Liver (tissue), 9 donors: ENCODE data around the gene RNF13. TPM values are rescaled to one million over a fixed set of nuclear protein-coding genes. Genes with fewer than 3 reads are reported as not detected.
"Not testable (repeated sequence)": the region's sequence is repeated elsewhere in the genome, so short reads cannot be mapped to it uniquely, and the experiment has no call there.

Experiments
- DNase-seq: peaks from one replicate; pipeline ENCODE4 v3.0.0-alpha.2; 2017; ENCODE audit warnings: low spot score
- H3K27ac ChIP-seq, 2 donors: one replicate each; pipeline ENCODE4 v1.7.0; 2013; ENCODE audit warnings: inconsistent platforms in 2 of 2, low read length in 2 of 2, control low read depth in 1 of 2, low read depth in 1 of 2, mild to moderate bottlenecking in 1 of 2
- H3K27me3 ChIP-seq, 4 donors: one replicate each; pipeline versions ENCODE4 v1.6.1 to v1.7.0; 2013; ENCODE audit warnings: low read length in 3 of 4, inconsistent platforms in 1 of 4, mild to moderate bottlenecking in 1 of 4, moderate library complexity in 1 of 4; ENCODE audit not compliant: control insufficient read depth in 4 of 4, insufficient read depth in 4 of 4
- H3K36me3 ChIP-seq, 4 donors: one replicate each; pipeline versions ENCODE4 v1.6.1 to v1.7.0; 2013; ENCODE audit warnings: low read length in 3 of 4, mild to moderate bottlenecking in 3 of 4, low read depth in 1 of 4, moderate library complexity in 1 of 4; ENCODE audit not compliant: control insufficient read depth in 4 of 4, insufficient read depth in 3 of 4
- H3K4me1 ChIP-seq, 4 donors: one replicate each; pipeline versions ENCODE4 v1.6.1 to v1.7.0; 2013; ENCODE audit warnings: low read length in 3 of 4, mild to moderate bottlenecking in 3 of 4, moderate library complexity in 1 of 4; ENCODE audit not compliant: control insufficient read depth in 4 of 4, insufficient read depth in 4 of 4
- H3K4me3 ChIP-seq, 3 donors: one replicate each; pipeline versions ENCODE4 v1.6.1 to v1.7.0; 2013; ENCODE audit warnings: low read length in 3 of 3, control low read depth in 1 of 3, low read depth in 1 of 3, mild to moderate bottlenecking in 1 of 3
- H3K9ac ChIP-seq, 2 donors: one replicate each; pipeline ENCODE4 v1.7.0; 2013; ENCODE audit warnings: low read length in 2 of 2, mild to moderate bottlenecking in 2 of 2, moderate library complexity in 2 of 2, control low read depth in 1 of 2, low read depth in 1 of 2
- H3K9me3 ChIP-seq, 4 donors: one replicate each; pipeline versions ENCODE4 v1.6.1 to v1.7.0; 2013; ENCODE audit warnings: low read length in 3 of 4; ENCODE audit not compliant: control insufficient read depth in 4 of 4
- EGR1 ChIP-seq, 2 donors: IDR thresholded peaks; 2 replicates each; pipeline ENCODE4 v1.6.1; 2016 to 2018; ENCODE audit warnings: antibody characterized with exemption in 2 of 2, low read depth in 2 of 2
- FOXA1 ChIP-seq: IDR thresholded peaks from 2 replicates; pipeline ENCODE4 v1.6.1; 2016; ENCODE audit warnings: antibody characterized with exemption
- FOXA2 ChIP-seq: IDR thresholded peaks from 2 replicates; pipeline ENCODE4 v1.6.1; 2016; ENCODE audit warnings: antibody characterized with exemption
- GABPA ChIP-seq, 2 donors: IDR thresholded peaks in 1 of 2; conservative IDR thresholded peaks in 1 of 2; 2 replicates each; pipeline ENCODE4 v1.6.1; 2016; ENCODE audit warnings: antibody characterized with exemption in 2 of 2, mild to moderate bottlenecking in 1 of 2, moderate library complexity in 1 of 2
- HNF4A ChIP-seq, 2 donors: conservative IDR thresholded peaks; 2 replicates each; pipeline ENCODE4 v1.6.1; 2016; ENCODE audit warnings: antibody characterized with exemption in 2 of 2, mild to moderate bottlenecking in 2 of 2
- HNF4G ChIP-seq: IDR thresholded peaks from 2 replicates; pipeline ENCODE4 v1.6.1; 2016; ENCODE audit warnings: antibody characterized with exemption
- JUND ChIP-seq, 2 donors: IDR thresholded peaks; 2 replicates each; pipeline ENCODE4 v1.6.1; 2016; ENCODE audit warnings: antibody characterized with exemption in 2 of 2
- NR2F2 ChIP-seq: IDR thresholded peaks from 2 replicates; pipeline ENCODE4 v1.6.1; 2016; ENCODE audit warnings: antibody characterized with exemption
- SP1 ChIP-seq: IDR thresholded peaks from 2 replicates; pipeline ENCODE4 v1.6.1; 2018; ENCODE audit warnings: antibody characterized with exemption, mild to moderate bottlenecking
- TAF1 ChIP-seq: conservative IDR thresholded peaks from 2 replicates; pipeline ENCODE4 v1.6.1; 2016; ENCODE audit warnings: antibody characterized with exemption, mild to moderate bottlenecking
- WGBS: extraction: QIAGEN DNeasy Blood & Tissue Kit; methylation state at CpG from one replicate; pipeline ENCODE4 v1.1.7; 2013; 5-methylcytosine and 5-hydroxymethylcytosine counted together
- polyA plus RNA-seq, 2 donors: library from polyadenylated mRNA; stranded (reverse) in 1 of 2; unstranded in 1 of 2; fragments of 200-250 nt in 1 of 2; fragments of >200 nt in 1 of 2; fragmentation: Nextera tagmentation in 1 of 2; extraction: Ambion mirVana in 1 of 2; gene quantifications; one replicate each; pipeline versions ENCODE4 v1.2.1 to v1.2.3, GENCODE V29; 2013 to 2015
- total RNA-seq, 2 donors: library from RNA; depleted of rRNA; stranded (reverse); fragments of >200 nt; gene quantifications; one replicate each; pipeline ENCODE4 v1.2.3, GENCODE V29; 2014
- TF ChIP-seq, protein P1 (sequence below): IDR thresholded peaks from 2 replicates; pipeline ENCODE4 v1.6.1; 2016; ENCODE audit warnings: antibody characterized with exemption
- TF ChIP-seq, protein P2 (sequence below): IDR thresholded peaks from 2 replicates; pipeline ENCODE4 v1.6.1; 2016; ENCODE audit warnings: antibody characterized with exemption
- donor health status: healthy.
- donor health status: healthy.
- donor health status: healthy.
- donor health status: healthy.
- donor health status: healthy.

RNF13 gene
- total and polyA plus RNA-seq, 4 donors = 31.3 to 70.5 (median 59.9) TPM

DNA sequence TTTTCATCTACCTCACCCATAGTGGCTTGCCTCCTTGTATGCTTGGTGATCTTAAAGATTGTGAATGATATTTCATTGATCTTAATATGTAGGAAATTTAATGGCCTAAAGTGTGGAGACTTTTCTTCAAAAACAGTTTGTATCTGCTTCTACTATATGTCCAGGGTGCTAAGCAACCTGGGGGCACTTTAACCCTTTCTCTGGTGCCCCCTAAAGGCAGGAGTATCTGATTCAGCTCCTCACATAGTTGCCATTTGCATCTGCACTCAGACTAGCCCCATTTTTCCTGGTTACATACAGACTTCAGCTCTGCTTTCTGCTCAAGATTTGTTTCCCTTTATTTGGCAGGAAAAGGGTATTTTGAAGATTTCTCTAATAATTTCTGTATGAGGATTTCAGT, 162.9 kb downstream of the RNF13 start:
- H3K4me1 ChIP-seq = peaks cover 0 to 8% (median 2%) of the 10 kb centered on the region in 4 donors
- no peak for TF ChIP-seq FOXA2
- no peak for TF ChIP-seq HNF4G
- no peak for TF ChIP-seq NR2F2
- no peak for TF ChIP-seq EGR1 (IDR thresholded peaks at IDR 0.05; ENCODE audit: low read depth in 2 of 2)
- no peak for TF ChIP-seq HNF4A (conservative IDR thresholded peaks at IDR 0.05)
- no peak for TF ChIP-seq SP1
- no peak for TF ChIP-seq GABPA (IDR thresholded peaks at IDR 0.05 in 1 of 2, conservative IDR thresholded peaks at IDR 0.05 in 1 of 2)
- no peak for TF ChIP-seq JUND (IDR thresholded peaks at IDR 0.05)
- TF ChIP-seq, protein P1, sequence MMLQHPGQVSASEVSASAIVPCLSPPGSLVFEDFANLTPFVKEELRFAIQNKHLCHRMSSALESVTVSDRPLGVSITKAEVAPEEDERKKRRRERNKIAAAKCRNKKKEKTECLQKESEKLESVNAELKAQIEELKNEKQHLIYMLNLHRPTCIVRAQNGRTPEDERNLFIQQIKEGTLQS = no peak
- TF ChIP-seq, protein P2, sequence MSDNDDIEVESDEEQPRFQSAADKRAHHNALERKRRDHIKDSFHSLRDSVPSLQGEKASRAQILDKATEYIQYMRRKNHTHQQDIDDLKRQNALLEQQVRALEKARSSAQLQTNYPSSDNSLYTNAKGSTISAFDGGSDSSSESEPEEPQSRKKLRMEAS = no peak
- no peak for DNase-seq

DNA sequence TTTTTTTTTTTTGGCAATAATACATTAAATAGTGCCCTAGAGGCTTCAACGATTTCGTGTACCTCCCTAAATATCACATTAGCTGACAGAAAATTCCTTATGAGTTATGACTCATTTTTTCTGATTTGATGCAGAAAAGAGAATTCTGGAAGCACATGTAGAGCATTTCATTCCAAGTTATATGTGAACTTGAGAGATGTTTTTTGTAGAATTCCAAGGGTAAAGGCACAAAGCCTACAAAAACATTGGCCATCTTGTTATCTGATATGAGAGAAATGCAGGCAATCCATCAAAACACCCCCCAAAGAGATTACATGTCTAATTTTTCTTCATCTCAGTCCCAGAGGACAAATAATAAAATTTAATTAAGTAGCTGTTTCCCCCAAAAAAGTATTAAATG, 164.4 kb downstream of the RNF13 start:
- DNase-seq = no peak

More for the DNA sequence above, 162.9 kb downstream of the RNF13 start:
- H3K4me3 ChIP-seq = no peak overlapping the region
- H3K36me3 ChIP-seq = no peaks in the 10 kb centered on the region
- H3K9me3 ChIP-seq = no peaks in the 10 kb centered on the region
- H3K27ac ChIP-seq = no peak overlapping the region
- H3K9ac ChIP-seq = no peak overlapping the region
- H3K27me3 ChIP-seq = no peaks in the 10 kb centered on the region

DNA sequence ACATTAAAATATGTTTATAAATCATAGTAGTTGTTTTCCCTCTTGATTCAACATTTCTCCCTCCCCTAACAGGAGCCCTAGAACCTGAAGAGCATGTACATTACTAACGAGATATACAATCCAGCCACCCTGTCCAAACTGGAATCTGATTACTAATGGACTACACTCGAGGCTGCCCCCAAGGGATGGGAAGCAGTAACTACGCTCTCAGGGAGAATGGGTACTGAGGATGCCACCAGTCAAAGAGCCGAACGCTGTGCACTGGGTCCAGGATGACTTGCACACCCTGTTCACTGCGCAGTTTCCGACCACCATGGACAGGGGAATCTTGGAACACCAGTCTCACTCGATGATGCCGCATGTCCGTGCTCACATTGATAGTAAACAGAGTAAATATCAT, 169.0 kb downstream of the RNF13 start:
- H3K27me3 ChIP-seq, H3K9ac ChIP-seq, H3K27ac ChIP-seq, H3K4me1 ChIP-seq, H3K9me3 ChIP-seq, DNase-seq, H3K4me3 ChIP-seq, H3K36me3 ChIP-seq: not testable (repeated sequence)
- 58% methylated on average over 5 of the region's 10 CpGs for WGBS

More for the DNA sequence above, 164.4 kb downstream of the RNF13 start:
- Histone ChIP-seq H3K9me3 (no peaks in the 10 kb centered on the region), H3K4me3 (no peak overlapping the region), H3K4me1 (no peaks in the 10 kb centered on the region), H3K36me3 (no peaks in the 10 kb centered on the region), H3K9ac (no peak overlapping the region), H3K27ac (no peak overlapping the region), H3K27me3 (no peaks in the 10 kb centered on the region)
- WGBS = 88% methylated on average over 2 of the region's 2 CpGs
- TF ChIP-seq, protein P1 = no peak
- TF ChIP-seq, protein P2 = no peak
- no peak for TF ChIP-seq FOXA1
- no peak for TF ChIP-seq TAF1

DNA sequence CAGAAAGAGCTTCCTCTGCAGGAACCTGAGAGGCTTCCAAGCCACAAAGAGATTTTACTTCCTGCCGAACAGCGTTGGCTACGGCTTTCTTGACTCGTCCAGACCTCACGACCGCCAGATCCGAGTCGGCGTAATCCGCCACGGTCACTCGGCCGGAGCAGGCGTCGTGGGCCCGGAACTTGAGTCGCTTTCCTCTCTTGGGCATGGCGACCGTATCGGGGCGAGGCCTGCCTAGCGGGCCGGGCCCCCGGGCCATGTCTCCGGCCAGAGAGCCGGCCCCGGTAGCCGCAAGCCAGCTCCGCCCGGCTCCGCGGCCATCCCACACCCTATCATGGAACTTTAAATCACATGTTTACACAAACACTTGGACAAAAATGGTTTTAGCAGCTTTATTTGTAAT, 170.0 kb downstream of the RNF13 start:
- H3K4me3 ChIP-seq, H3K36me3 ChIP-seq, H3K9ac ChIP-seq, H3K9me3 ChIP-seq, H3K27ac ChIP-seq, DNase-seq, H3K27me3 ChIP-seq, H3K4me1 ChIP-seq: not testable (repeated sequence)
- 96% methylated on average over 32 of the region's 32 CpGs for WGBS
